Subcutaneous adipose tissue (tissue), 4 donors: ENCODE measurements around the gene PDE11A. TPM values are rescaled to one million over a fixed set of nuclear protein-coding genes. Genes with fewer than 3 reads are reported as not detected.

ENCODE experiments used
- CTCF ChIP-seq: fragments of 450-650 bp; IDR thresholded peaks from one replicate; pipeline ENCODE4 v1.5.1; 2016; ENCODE audit warnings: low read depth, mild to moderate bottlenecking, control low read depth, antibody characterized with exemption, moderate library complexity
- total RNA-seq, 4 donors: library from RNA; depleted of rRNA; stranded (reverse); fragments of >200 nt; gene quantifications; one replicate each; pipeline ENCODE4 v1.1.0, GENCODE V29; 2016

PDE11A gene
- total RNA-seq, 4 donors from 2014 or later, result 0.33 to 1.2 (median 1.1) TPM; not detected in 1

DNA sequence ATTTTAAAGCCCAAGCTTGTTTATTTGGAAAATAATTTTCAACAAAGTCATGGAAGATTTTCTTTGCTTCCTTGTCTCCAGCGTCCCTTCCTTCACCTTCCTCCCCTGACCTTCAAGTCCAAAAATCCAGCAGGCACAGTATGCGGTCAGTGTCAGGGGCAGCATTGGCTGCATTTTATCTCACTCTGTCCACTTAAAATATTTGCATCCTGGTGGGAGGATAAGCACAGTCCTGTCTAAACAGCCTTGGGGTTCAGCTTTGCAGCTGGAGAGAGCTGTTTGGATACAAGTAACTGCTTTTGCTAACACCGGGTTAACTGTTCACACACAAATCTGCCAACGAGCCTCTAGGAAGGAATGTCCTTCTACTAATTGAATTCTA is 318.1 kb downstream of the PDE11A start:
- no peak for TF ChIP-seq CTCF

- no peak for TF ChIP-seq CTCF
Observed at GRCh38 chr2:177753682-177754491, 318.7 kb downstream of the PDE11A start.

DNA sequence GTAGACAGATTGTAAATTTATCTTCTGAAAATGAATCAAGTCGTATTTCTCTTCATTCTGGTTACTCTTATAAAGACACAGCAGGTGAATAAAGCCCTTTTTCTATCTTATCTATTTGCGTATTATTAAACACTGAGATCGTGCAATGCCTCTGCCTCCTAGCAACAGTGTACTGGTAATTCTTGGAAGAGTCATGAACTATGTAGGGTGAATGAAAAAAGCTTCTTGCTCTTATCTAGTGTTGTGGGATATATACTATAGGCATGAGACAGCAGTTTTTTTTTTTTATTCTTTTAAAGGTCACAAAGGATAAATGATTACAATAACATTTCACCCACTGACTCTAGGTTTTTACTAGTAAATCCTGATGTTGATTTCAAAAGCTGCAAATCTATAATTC is 324.2 kb downstream of the PDE11A start:
- TF ChIP-seq CTCF, result no peak

- no peak for TF ChIP-seq CTCF
Observed at GRCh38 chr2:177747384-177747783, 325.2 kb downstream of the PDE11A start.

- no peak for TF ChIP-seq CTCF
Observed at GRCh38 chr2:177746358-177746757, 326.2 kb downstream of the PDE11A start.

DNA sequence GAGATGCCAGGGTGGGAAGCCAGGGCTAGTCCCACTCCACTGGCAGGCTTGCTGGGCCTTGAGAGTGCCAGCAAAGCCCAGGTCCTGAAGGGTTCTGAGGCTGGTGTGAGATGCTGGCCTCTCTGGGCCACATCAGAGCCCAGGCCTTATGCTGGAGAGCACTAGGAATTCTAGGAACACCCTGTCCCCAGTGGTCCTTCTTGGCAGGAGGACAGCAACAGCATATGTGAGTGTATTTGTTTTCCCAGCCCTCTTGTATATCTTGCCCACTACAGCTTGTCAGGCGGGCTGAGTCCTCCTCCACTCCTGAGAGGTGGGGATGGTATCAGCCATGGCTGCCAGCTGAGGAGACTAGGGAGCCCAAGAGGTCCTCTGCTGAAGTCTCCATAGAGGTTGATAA is 327.0 kb downstream of the PDE11A start:
- no peak for TF ChIP-seq CTCF

DNA sequence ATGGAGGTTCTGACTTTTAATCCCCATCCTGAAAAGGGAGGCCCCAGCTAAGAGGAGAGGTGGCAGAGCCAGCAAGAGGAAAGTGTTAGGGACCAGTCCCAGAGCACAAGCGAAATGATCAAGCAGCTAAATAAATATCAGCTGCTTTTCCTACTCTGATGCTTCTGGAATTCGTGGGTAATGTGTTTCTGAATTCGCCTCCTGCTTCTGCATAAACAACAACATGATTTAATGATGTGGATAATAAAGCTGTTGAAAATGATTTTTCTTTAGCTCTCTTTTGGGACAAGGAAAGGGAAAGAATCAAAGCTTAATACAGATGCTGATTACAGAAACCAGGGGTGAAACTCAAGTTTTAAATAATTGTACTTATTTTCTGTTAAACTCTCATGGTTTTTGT is 329.7 kb downstream of the PDE11A start:
- TF ChIP-seq CTCF, result no peak
